Epithelial cell of proximal tubule (primary cell): ENCODE data around the gene TRAF7. TPM values are rescaled to one million over a fixed set of nuclear protein-coding genes. Genes with fewer than 3 reads are reported as not detected.

ENCODE experiments used
- DNase-seq: peaks from one replicate; pipeline ENCODE4 v3.0.0-alpha.2; 2011; ENCODE audit warnings: low read depth
- H3K4me3 ChIP-seq: 2 replicates; pipeline ENCODE4 v1.5.1; 2011; ENCODE audit warnings: low read depth, mild to moderate bottlenecking, low read length
- CTCF ChIP-seq: conservative IDR thresholded peaks from 2 replicates; pipeline ENCODE4 v1.5.1; 2012; ENCODE audit warnings: low read depth, mild to moderate bottlenecking, low read length
- total RNA-seq: library from RNA; depleted of rRNA; stranded (reverse); fragments of >200 nt; gene quantifications from 2 replicates; pipeline ENCODE4 v1.2.3, GENCODE V29; 2015

TRAF7 gene
- total RNA-seq, 1 donor from 2014 or later: 48.6 TPM

- DNase-seq: no peak
- H3K4me3 ChIP-seq: no peak overlapping the region
- TF ChIP-seq CTCF: no peak
Measured at GRCh38 chr16:2210009-2210332, 54.4 kb downstream of the TRAF7 start.

GRCh38 chr16:2210386-2211365 lies 55.1 kb downstream of the TRAF7 start, which contains the start of gene BRICD5:
Gene BRICD5 (minus strand): TSS chr16:2210863. CDS start chr16:2210833, 30 bp downstream.
- no peak for DNase-seq
- H3K4me3 ChIP-seq: no peak within 1 kb of the TSS
- no peak for TF ChIP-seq CTCF

GRCh38 chr16:2211923-2212347 lies 56.4 kb downstream of the TRAF7 start:
- DNase-seq: no peak
- no peak for TF ChIP-seq CTCF
- peak overlapping the region; percentile 69 for H3K4me3 ChIP-seq

- H3K4me3 ChIP-seq: peak overlapping the region; percentile 69
- TF ChIP-seq CTCF: no peak
- no peak for DNase-seq
Measured at GRCh38 chr16:2212362-2213324, 57.1 kb downstream of the TRAF7 start.

- no peak for TF ChIP-seq CTCF
- peak overlapping the region; percentile 69 for H3K4me3 ChIP-seq
- no peak for DNase-seq
Measured at GRCh38 chr16:2213817-2214718, 58.5 kb downstream of the TRAF7 start.

GRCh38 chr16:2214719-2214968 lies 59.1 kb downstream of the TRAF7 start, which contains the start of gene PGP:
Gene PGP (minus strand): TSS chr16:2214840. CDS start chr16:2214777, 63 bp downstream.
- H3K4me3 ChIP-seq: peak within 1 kb of the TSS; percentile 85
- no peak for TF ChIP-seq CTCF

More at GRCh38 chr16:2214719-2214968, 59.1 kb downstream of the TRAF7 start, which contains the start of gene PGP:
- DNase-seq: no peak
